ENCODE data around the gene OOSP3.
"Not testable (repeated sequence)": the region's sequence is repeated elsewhere in the genome, so short reads cannot be mapped to it uniquely, and the experiment has no call there.

Gene OOSP3

DNA sequence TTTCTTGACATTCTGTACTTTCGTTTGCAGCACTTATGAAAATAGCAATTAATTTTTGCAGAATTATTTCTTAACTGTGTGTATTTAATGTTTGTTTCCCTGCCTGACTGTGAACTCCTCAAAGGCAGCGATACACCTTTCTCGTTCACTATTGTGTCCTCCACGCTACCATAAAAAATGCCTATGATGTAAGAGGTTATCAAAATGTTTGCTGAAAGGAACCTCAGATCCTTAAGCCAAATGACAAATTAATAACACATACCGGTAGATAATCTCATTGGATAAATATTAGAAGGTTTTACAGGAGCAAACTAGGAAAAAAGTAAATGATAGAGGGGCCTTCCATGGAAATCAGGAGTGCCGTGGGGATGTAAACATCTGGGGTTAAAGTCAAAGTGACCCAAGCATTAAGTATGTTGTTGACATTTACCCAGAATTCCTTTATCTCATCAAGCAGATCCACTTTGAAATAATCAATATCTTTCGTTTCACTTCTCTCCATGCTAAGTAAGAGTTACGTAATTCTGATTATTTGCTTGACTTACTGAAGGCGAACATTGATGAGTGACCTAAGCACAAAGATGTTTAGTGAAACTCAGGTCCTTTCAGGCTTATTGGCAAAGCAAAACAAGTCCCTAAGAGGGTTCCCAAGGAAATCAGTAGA lies 2.6 kb upstream of the OOSP3 start:
- TF ChIP-seq, protein P1, sequence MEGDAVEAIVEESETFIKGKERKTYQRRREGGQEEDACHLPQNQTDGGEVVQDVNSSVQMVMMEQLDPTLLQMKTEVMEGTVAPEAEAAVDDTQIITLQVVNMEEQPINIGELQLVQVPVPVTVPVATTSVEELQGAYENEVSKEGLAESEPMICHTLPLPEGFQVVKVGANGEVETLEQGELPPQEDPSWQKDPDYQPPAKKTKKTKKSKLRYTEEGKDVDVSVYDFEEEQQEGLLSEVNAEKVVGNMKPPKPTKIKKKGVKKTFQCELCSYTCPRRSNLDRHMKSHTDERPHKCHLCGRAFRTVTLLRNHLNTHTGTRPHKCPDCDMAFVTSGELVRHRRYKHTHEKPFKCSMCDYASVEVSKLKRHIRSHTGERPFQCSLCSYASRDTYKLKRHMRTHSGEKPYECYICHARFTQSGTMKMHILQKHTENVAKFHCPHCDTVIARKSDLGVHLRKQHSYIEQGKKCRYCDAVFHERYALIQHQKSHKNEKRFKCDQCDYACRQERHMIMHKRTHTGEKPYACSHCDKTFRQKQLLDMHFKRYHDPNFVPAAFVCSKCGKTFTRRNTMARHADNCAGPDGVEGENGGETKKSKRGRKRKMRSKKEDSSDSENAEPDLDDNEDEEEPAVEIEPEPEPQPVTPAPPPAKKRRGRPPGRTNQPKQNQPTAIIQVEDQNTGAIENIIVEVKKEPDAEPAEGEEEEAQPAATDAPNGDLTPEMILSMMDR (conservative IDR thresholded peaks at IDR 0.05; ENCODE audit: control insufficient read depth, insufficient read depth, low read depth, low read length): no peak
- H3K4me3 ChIP-seq (ENCODE audit: control insufficient read depth, low read depth, low read length): no peak overlapping the region

DNA sequence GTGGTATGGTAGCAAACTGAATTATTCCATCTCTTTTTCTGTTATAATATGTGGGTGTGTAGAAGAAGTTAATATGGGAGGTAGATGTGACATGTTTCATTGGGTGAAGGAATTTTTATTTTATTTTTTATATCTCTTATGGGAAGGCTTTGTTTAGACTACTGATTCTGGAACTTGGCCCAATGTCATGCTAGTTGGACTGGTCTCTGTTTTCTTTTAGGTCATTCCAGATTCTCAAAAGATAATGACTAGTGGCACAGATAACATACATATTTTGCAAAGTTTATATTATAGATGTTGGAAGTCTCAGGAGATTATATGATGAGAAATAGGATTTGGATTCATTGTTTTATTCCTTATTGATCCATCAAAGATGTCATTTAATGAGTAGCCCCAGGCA lies 1.3 kb upstream of the OOSP3 start:
- TF ChIP-seq, protein P1 (conservative IDR thresholded peaks at IDR 0.05; ENCODE audit: control insufficient read depth, insufficient read depth, low read depth, low read length): no peak
- DNase-seq (ENCODE audit: low read depth): no peak
- no peak overlapping the region for H3K4me3 ChIP-seq (ENCODE audit: control insufficient read depth, low read depth, low read length)

More for the DNA sequence above, 2.6 kb upstream of the OOSP3 start:
- no peak for DNase-seq (ENCODE audit: low read depth)

DNA sequence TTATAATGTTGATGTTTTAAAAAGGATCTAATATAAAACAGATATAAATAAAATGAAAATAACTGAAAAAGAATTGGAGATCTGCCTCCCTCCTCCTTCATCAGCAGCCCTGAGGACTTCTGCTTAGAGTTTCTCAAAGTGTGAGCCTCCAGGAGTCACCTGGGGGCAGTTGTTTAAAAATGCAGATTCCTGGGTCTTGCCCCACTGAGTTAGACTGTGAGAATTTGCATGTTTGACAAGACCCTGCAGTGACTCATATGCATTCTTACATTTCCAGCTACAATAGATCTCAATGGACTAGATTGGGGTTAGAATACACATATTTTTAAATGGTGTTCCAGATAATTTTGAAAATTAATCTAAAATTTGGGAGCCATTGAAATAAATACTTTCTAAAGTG lies 798 bp upstream of the OOSP3 start:
- DNase-seq (ENCODE audit: low read depth): no peak
- TF ChIP-seq, protein P1 (conservative IDR thresholded peaks at IDR 0.05; ENCODE audit: control insufficient read depth, insufficient read depth, low read depth, low read length): no peak
- no peak overlapping the region for H3K4me3 ChIP-seq (ENCODE audit: control insufficient read depth, low read depth, low read length)

DNA sequence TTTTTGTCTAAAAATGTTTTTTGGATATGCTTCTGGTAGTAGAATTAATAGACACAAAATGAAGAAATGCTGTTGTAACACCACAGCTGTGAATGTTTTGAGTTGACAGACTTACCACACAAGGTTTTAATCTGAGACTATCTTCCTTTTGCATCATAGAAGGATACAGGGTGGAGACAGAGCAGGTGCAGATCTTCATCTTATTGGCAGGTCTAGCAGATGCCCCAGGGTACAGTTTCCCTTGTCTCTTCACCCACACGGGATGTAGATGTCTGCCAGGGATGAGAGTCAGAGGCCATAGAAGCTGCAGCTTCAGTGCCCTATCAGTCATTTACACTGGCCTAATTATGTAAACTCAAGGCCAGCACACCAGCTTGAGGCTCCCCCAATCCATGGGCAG lies 985 bp downstream of the OOSP3 start:
- DNase-seq (ENCODE audit: low read depth): no peak
- TF ChIP-seq, protein P1 (conservative IDR thresholded peaks at IDR 0.05; ENCODE audit: control insufficient read depth, insufficient read depth, low read depth, low read length): no peak
- H3K4me3 ChIP-seq (ENCODE audit: control insufficient read depth, low read depth, low read length): no peak overlapping the region

DNA sequence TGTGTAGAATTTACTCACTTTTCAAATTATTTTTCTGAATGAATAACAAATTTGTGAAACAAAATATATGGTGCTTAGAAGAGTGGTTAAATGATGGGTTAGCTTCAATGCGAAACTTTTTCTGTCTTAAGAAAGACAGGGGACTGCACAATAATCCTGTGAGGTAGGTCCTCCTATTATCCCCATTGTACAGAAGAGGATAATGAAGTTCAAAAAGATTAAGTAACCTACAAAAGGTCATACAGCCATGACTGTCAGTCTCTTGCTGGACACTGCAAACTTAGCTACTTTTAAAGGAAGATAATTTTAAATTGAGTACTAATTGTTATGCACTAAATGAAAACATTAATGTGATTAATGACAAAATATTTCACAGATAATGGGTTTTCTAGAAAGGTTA lies 5.0 kb downstream of the OOSP3 start:
- TF ChIP-seq, protein P1 (conservative IDR thresholded peaks at IDR 0.05; ENCODE audit: control insufficient read depth, insufficient read depth, low read depth, low read length): no peak
- no peak overlapping the region for H3K4me3 ChIP-seq (ENCODE audit: control insufficient read depth, low read depth, low read length)
- DNase-seq (ENCODE audit: low read depth): no peak

DNA sequence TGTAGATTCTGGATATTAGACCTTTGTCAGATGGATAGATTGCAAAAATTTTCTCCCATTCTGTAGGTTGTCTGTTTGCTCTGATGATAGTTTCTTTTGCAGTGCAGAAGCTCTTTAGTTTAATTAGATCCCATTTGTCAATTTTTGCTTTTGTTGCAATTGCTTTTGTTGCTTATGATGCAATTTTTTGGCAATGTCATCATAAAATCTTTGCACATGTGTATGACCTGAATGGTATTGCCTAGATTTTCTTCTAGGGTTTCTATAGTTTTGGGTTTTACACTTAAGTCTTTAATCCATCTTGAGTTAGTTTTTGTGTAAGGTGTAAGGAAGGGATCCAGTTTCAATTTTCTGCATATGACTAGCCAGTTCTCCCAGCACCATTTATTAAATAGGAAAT lies 8.6 kb downstream of the OOSP3 start:
- DNase-seq (ENCODE audit: low read depth): not testable (repeated sequence)

DNA sequence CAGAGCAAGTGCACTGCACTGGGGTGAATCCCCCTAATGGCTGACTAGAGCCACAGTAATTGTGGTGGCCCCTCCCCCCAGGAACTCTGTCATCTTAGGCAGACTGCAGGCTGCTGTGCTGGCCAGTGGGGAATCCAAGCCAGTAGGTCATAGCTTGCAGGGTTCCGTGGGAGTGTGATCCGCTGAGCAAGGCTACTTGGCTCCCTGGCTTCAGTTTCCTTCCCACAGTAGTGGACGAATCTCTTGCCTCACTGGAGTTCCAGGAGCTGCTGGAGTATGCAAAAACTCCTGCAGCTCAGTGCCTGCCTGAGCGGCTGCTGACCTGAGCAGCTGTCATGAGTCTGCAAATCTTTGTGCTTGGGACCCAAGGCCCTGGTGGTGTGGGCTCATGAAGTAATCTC lies 13.2 kb downstream of the OOSP3 start:
- TF ChIP-seq, protein P1 (conservative IDR thresholded peaks at IDR 0.05; ENCODE audit: control insufficient read depth, insufficient read depth, low read depth, low read length): no peak
- no peak for DNase-seq (ENCODE audit: low read depth)
- no peak overlapping the region for H3K4me3 ChIP-seq (ENCODE audit: control insufficient read depth, low read depth, low read length)

More for the DNA sequence above, 8.6 kb downstream of the OOSP3 start:
- H3K4me3 ChIP-seq (ENCODE audit: control insufficient read depth, low read depth, low read length): not testable (repeated sequence)

Measured in fibroblast of mammary gland (primary cell).